ENCODE results near the gene SERPINA6.

DNA sequence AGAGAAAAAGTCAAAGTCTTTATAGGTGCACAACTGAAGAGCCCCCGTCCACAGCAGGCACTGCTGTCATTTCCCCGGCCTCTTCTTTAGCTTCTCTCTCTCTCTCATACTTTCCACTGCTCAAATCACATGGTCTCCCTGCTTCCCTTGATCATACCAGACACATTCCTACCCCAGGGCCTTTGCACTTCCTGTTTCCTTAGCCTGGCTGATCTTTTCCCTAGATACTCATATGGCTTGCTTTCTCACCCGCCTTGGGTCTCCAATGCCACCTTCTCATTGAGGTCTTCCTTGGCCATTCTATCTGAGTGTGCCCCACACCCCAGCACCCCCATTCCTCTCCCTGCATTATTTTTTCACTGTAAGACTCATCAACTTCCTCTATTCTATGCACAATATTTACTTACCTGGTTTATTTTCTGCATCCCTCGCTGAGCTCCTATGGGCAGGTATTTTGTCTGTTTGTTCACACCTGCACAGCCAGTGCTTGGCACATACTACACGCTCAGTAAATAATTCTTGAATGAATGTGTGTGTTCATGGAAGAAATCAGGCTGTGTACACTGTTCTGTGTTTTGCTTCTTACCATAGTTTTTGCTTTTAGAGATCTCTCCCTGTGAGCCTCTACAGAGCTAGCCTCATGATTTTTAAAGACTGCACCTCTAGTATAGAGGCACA lies 33.4 kb upstream of the SERPINA6 start:
- TF ChIP-seq, protein P1, sequence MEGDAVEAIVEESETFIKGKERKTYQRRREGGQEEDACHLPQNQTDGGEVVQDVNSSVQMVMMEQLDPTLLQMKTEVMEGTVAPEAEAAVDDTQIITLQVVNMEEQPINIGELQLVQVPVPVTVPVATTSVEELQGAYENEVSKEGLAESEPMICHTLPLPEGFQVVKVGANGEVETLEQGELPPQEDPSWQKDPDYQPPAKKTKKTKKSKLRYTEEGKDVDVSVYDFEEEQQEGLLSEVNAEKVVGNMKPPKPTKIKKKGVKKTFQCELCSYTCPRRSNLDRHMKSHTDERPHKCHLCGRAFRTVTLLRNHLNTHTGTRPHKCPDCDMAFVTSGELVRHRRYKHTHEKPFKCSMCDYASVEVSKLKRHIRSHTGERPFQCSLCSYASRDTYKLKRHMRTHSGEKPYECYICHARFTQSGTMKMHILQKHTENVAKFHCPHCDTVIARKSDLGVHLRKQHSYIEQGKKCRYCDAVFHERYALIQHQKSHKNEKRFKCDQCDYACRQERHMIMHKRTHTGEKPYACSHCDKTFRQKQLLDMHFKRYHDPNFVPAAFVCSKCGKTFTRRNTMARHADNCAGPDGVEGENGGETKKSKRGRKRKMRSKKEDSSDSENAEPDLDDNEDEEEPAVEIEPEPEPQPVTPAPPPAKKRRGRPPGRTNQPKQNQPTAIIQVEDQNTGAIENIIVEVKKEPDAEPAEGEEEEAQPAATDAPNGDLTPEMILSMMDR (IDR thresholded peaks at IDR 0.05), result no peak
- no peak for TF ChIP-seq POLR2AphosphoS5 (IDR thresholded peaks at IDR 0.05; ENCODE audit: low read depth, low read length)
